HepG2 (cell line): ENCODE results near the gene TMEM184B. TPM values are rescaled to one million over a fixed set of nuclear protein-coding genes. Genes with fewer than 3 reads are reported as not detected.

Experiments used
- AKAP8 ChIP-seq: sonication (generic); formaldehyde crosslinking; IDR thresholded peaks from 2 replicates; pipeline ENCODE4 v1.5.1; 2020; ENCODE audit warnings: mild to moderate bottlenecking, missing genetic modification reagents
- ASH2L ChIP-seq: fragments of 300-600, 200-600 bp; sonication (generic); IDR thresholded peaks from 2 replicates; pipeline ENCODE4 v1.7.0; 2017; ENCODE audit warnings: low read depth, mild to moderate bottlenecking, moderate library complexity, mixed read lengths, low read length; ENCODE audit not compliant: insufficient read length
- FOXK2 ChIP-seq: fragments of 450-650 bp; IDR thresholded peaks from 2 replicates; pipeline ENCODE4 v1.6.1; 2016
- FOXO4 ChIP-seq: sonication (generic); formaldehyde crosslinking; conservative IDR thresholded peaks from 2 replicates; pipeline ENCODE4 v1.8.1; 2023; ENCODE audit warnings: missing genetic modification reagents
- FOXP4 ChIP-seq: sonication (generic); formaldehyde crosslinking; IDR thresholded peaks from 2 replicates; pipeline ENCODE4 v1.4.0; 2020; ENCODE audit warnings: missing genetic modification reagents
- MED13 ChIP-seq: sonication (generic); formaldehyde crosslinking; IDR thresholded peaks from 2 replicates; pipeline ENCODE4 v1.5.0; 2020; ENCODE audit warnings: missing genetic modification reagents
- NFIC ChIP-seq: IDR thresholded peaks from 2 replicates; pipeline ENCODE4 v1.6.1; 2012; ENCODE audit warnings: mild to moderate bottlenecking, low read length, inconsistent platforms
- ONECUT2 ChIP-seq: sonication (generic); formaldehyde crosslinking; IDR thresholded peaks from 2 replicates; pipeline ENCODE4 v1.4.0; 2020; ENCODE audit warnings: missing genetic modification reagents
- PHB2 ChIP-seq: fragments of 450-650 bp; IDR thresholded peaks from 2 replicates; pipeline ENCODE4 v1.6.1; 2018; ENCODE audit not compliant: partially characterized antibody
- PITX1 ChIP-seq: sonication (generic); formaldehyde crosslinking; IDR thresholded peaks from 2 replicates; pipeline ENCODE4 v1.5.1; 2020; ENCODE audit warnings: mild to moderate bottlenecking, missing genetic modification reagents
- PTBP1 ChIP-seq: fragments of 200-400 bp; formaldehyde crosslinking; IDR thresholded peaks from 2 replicates; pipeline ENCODE4 v1.6.1; 2018; ENCODE audit warnings: low read length, low read depth; ENCODE audit not compliant: poor library complexity, severe bottlenecking
- SOX6 ChIP-seq, 2 experiments: fragments of 450-650 bp in 1 of 2; sonication (generic) in 1 of 2; formaldehyde crosslinking in 1 of 2; IDR thresholded peaks; 2 replicates each; pipeline versions ENCODE4 v1.4.0 to v1.6.1; 2017 to 2020; ENCODE audit warnings: antibody characterized with exemption in 1 of 2, mild to moderate bottlenecking in 1 of 2, missing genetic modification reagents in 1 of 2
- SSRP1 ChIP-seq: IDR thresholded peaks from 2 replicates; pipeline ENCODE4 v1.6.1; 2016; ENCODE audit warnings: control low read depth
- TEF ChIP-seq: sonication (generic); formaldehyde crosslinking; IDR thresholded peaks from 2 replicates; pipeline ENCODE4 v1.5.0; 2020; ENCODE audit warnings: missing genetic modification reagents
- TOPORS ChIP-seq: sonication (generic); formaldehyde crosslinking; IDR thresholded peaks from 2 replicates; pipeline ENCODE4 v1.8.0; 2023; ENCODE audit warnings: mild to moderate bottlenecking, missing genetic modification reagents
- ZBTB49 ChIP-seq: sonication (generic); formaldehyde crosslinking; IDR thresholded peaks from 2 replicates; pipeline ENCODE4 v1.4.0; 2020; ENCODE audit warnings: missing genetic modification reagents, borderline replicate concordance
- ZNF260 ChIP-seq: sonication (generic); formaldehyde crosslinking; IDR thresholded peaks from 2 replicates; pipeline ENCODE4 v1.4.0; 2020; ENCODE audit warnings: missing genetic modification reagents, low read depth, mild to moderate bottlenecking, borderline replicate concordance
- ZNF44 ChIP-seq: sonication (generic); formaldehyde crosslinking; IDR thresholded peaks from 2 replicates; pipeline ENCODE4 v1.5.1; 2020; ENCODE audit warnings: mild to moderate bottlenecking, missing genetic modification reagents
- ZNF558 ChIP-seq: sonication (generic); formaldehyde crosslinking; IDR thresholded peaks from 2 replicates; pipeline ENCODE4 v1.9.0; 2022; ENCODE audit warnings: mild to moderate bottlenecking, missing genetic modification reagents, borderline replicate concordance
- ZNF589 ChIP-seq: sonication (generic); formaldehyde crosslinking; conservative IDR thresholded peaks from 2 replicates; pipeline ENCODE4 v1.8.0; 2022; ENCODE audit warnings: mild to moderate bottlenecking, moderate library complexity, missing genetic modification reagents
- ZNF724P ChIP-seq: sonication (generic); formaldehyde crosslinking; IDR thresholded peaks from 2 replicates; pipeline ENCODE4 v1.8.0; 2022; ENCODE audit warnings: missing genetic modification reagents, borderline replicate concordance
- ZNF75D ChIP-seq: sonication (generic); formaldehyde crosslinking; IDR thresholded peaks from 2 replicates; pipeline ENCODE4 v1.8.1; 2023; ENCODE audit warnings: missing genetic modification reagents, mild to moderate bottlenecking, borderline replicate concordance
- ZNF788 ChIP-seq: sonication (generic); formaldehyde crosslinking; IDR thresholded peaks from 2 replicates; pipeline ENCODE4 v1.5.0; 2020; ENCODE audit warnings: mild to moderate bottlenecking, missing genetic modification reagents, borderline replicate concordance
- ZSCAN20 ChIP-seq: sonication (generic); formaldehyde crosslinking; IDR thresholded peaks from 2 replicates; pipeline ENCODE4 v1.4.0; 2020; ENCODE audit warnings: missing genetic modification reagents, mild to moderate bottlenecking, borderline replicate concordance
- polyA plus RNA-seq, 8 experiments: library from polyadenylated mRNA; depleted of rRNA in 3 of 8; stranded (reverse) in 7 of 8; unstranded in 1 of 8; fragments of >200 nt; fragmentation: Illumina TruSeq in 4 of 8; extraction: Trizol in 4 of 8; gene quantifications; 2 replicates each; pipeline versions ENCODE4 v1.2.1 to v1.2.3, GENCODE V29; 2011 to 2016; ENCODE audit warnings: low read depth in 4 of 8, missing spikeins in 1 of 8, mixed read lengths in 1 of 8; ENCODE audit not compliant: insufficient read depth in 1 of 8
- total RNA-seq, 5 experiments: library from RNA; depleted of rRNA; stranded (reverse); fragments of >200 nt; fragmentation: Illumina TruSeq; extraction: Trizol; gene quantifications; 2 replicates each; pipeline ENCODE4 v1.2.3, GENCODE V29; 2016; ENCODE audit warnings: low read depth in 1 of 5

TMEM184B gene
- total and polyA plus RNA-seq, 2 of the 13 experiments (the other 11 are each of a cell fraction or from before 2014, with no cell fraction given) = 15.9 to 16.0 TPM

- TF ChIP-seq TEF (CRISPR knock-in tag) (no peak), FOXP4 (CRISPR knock-in tag) (no peak), SSRP1 (CRISPR knock-in tag) (no peak), ZNF589 (no peak), ZBTB49 (CRISPR knock-in tag) (no peak), PITX1 (CRISPR knock-in tag) (no peak), TOPORS (no peak), ZSCAN20 (CRISPR knock-in tag) (no peak), ZNF558 (CRISPR knock-in tag) (no peak), AKAP8 (CRISPR knock-in tag) (peak; percentile 76; the same call in 1 of the 2 replicates), ZNF75D (CRISPR knock-in tag) (no peak), PHB2 (no peak), FOXO4 (CRISPR knock-in tag) (no peak), ZNF788 (CRISPR knock-in tag) (no peak), ZNF724P (CRISPR knock-in tag) (no peak), SOX6 (IDR thresholded peaks at IDR 0.05) (no peak), SOX6 (CRISPR knock-in tag; IDR thresholded peaks at IDR 0.05) (0 out of 2 replicates have a peak, but pooled peaks have one; percentile 26), ONECUT2 (CRISPR knock-in tag) (no peak), ZNF44 (CRISPR knock-in tag) (no peak), NFIC (no peak), ASH2L (no peak), ZNF260 (CRISPR knock-in tag) (no peak), MED13 (CRISPR knock-in tag) (no peak), PTBP1 (no peak), FOXK2 (no peak)
Observed at GRCh38 chr22:38203090-38203810, 69.6 kb downstream of the TMEM184B start (continued).
